Measurements from ENCODE around the gene DNM3.

- no peak for TF ChIP-seq EZH2 (IDR thresholded peaks at IDR 0.05)
- TF ChIP-seq, protein P1, sequence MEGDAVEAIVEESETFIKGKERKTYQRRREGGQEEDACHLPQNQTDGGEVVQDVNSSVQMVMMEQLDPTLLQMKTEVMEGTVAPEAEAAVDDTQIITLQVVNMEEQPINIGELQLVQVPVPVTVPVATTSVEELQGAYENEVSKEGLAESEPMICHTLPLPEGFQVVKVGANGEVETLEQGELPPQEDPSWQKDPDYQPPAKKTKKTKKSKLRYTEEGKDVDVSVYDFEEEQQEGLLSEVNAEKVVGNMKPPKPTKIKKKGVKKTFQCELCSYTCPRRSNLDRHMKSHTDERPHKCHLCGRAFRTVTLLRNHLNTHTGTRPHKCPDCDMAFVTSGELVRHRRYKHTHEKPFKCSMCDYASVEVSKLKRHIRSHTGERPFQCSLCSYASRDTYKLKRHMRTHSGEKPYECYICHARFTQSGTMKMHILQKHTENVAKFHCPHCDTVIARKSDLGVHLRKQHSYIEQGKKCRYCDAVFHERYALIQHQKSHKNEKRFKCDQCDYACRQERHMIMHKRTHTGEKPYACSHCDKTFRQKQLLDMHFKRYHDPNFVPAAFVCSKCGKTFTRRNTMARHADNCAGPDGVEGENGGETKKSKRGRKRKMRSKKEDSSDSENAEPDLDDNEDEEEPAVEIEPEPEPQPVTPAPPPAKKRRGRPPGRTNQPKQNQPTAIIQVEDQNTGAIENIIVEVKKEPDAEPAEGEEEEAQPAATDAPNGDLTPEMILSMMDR (IDR thresholded peaks at IDR 0.05): no peak
- TF ChIP-seq EZH2phosphoT487 (IDR thresholded peaks at IDR 0.05): no peak
These were observed 11.0 kb downstream of the DNM3 start for GRCh38 chr1:171852272-171852671.

All from neural progenitor cell (in vitro differentiated cells).